ENCODE results near the gene IFNL2.
"Not testable (repeated sequence)": the region's sequence is repeated elsewhere in the genome, so short reads cannot be mapped to it uniquely, and the experiment has no call there.

The IFNL2 gene

GRCh38 chr19:39268085-39268484 is at the start of gene IFNL2:
Gene IFNL2, plus strand, starts transcription at chr19:39268396. Its CDS starts 173 bp downstream, at chr19:39268569.
- not testable (repeated sequence) for DNase-seq (ENCODE audit: low read depth in 3 of 3, low spot score in 1 of 3)

GRCh38 chr19:39219108-39219507 is 49.1 kb upstream of the IFNL2 start:
- not testable (repeated sequence) for DNase-seq (ENCODE audit: low read depth in 3 of 3, low spot score in 1 of 3)

- DNase-seq (ENCODE audit: low read depth in 3 of 3, low spot score in 1 of 3) = no peak
Observed at GRCh38 chr19:39223703-39224279, 44.4 kb upstream of the IFNL2 start.

GRCh38 chr19:39224910-39225309 is 43.3 kb upstream of the IFNL2 start:
- DNase-seq (ENCODE audit: low read depth in 3 of 3, low spot score in 1 of 3) = no peak

GRCh38 chr19:39230096-39230764 is 38.0 kb upstream of the IFNL2 start:
- DNase-seq (ENCODE audit: low read depth in 3 of 3, low spot score in 1 of 3) = no peak

- DNase-seq (ENCODE audit: low read depth in 3 of 3, low spot score in 1 of 3) = no peak
Observed at GRCh38 chr19:39232708-39233107, 35.5 kb upstream of the IFNL2 start.

GRCh38 chr19:39236527-39236926 is 31.7 kb upstream of the IFNL2 start:
- DNase-seq (ENCODE audit: low read depth in 3 of 3, low spot score in 1 of 3) = no peak

GRCh38 chr19:39237200-39238184 is 30.7 kb upstream of the IFNL2 start:
- DNase-seq (ENCODE audit: low read depth in 3 of 3, low spot score in 1 of 3) = peak in 1 of 3 donors; percentile 32

GRCh38 chr19:39238209-39238608 is 30.0 kb upstream of the IFNL2 start:
- DNase-seq (ENCODE audit: low read depth in 3 of 3, low spot score in 1 of 3) = no peak

GRCh38 chr19:39238944-39239343 is 29.3 kb upstream of the IFNL2 start:
- DNase-seq (ENCODE audit: low read depth in 3 of 3, low spot score in 1 of 3) = no peak

- DNase-seq (ENCODE audit: low read depth in 3 of 3, low spot score in 1 of 3) = no peak
Observed at GRCh38 chr19:39240421-39240820, 27.8 kb upstream of the IFNL2 start.

GRCh38 chr19:39243741-39244140 is 24.5 kb upstream of the IFNL2 start:
- not testable (repeated sequence) for DNase-seq (ENCODE audit: low read depth in 3 of 3, low spot score in 1 of 3)

GRCh38 chr19:39244410-39245100 is 23.6 kb upstream of the IFNL2 start, which contains the start of gene IFNL3:
Gene IFNL3, minus strand, starts transcription at chr19:39245006. Its CDS starts 39 bp downstream, at chr19:39244967.
- not testable (repeated sequence) for DNase-seq (ENCODE audit: low read depth in 3 of 3, low spot score in 1 of 3)

- not testable (repeated sequence) for DNase-seq (ENCODE audit: low read depth in 3 of 3, low spot score in 1 of 3)
Observed at GRCh38 chr19:39245166-39245565, 23.0 kb upstream of the IFNL2 start.

- DNase-seq (ENCODE audit: low read depth in 3 of 3, low spot score in 1 of 3) = no peak
Observed at GRCh38 chr19:39246951-39247669, 21.1 kb upstream of the IFNL2 start.

GRCh38 chr19:39247701-39248664 is 20.2 kb upstream of the IFNL2 start:
- DNase-seq (ENCODE audit: low read depth in 3 of 3, low spot score in 1 of 3) = no peak

GRCh38 chr19:39248806-39249205 is 19.4 kb upstream of the IFNL2 start, which contains the start of gene IFNL4:
Gene IFNL4, minus strand, starts transcription at chr19:39248856.
- DNase-seq (ENCODE audit: low read depth in 3 of 3, low spot score in 1 of 3) = no peak

GRCh38 chr19:39251081-39251480 is 17.1 kb upstream of the IFNL2 start:
- DNase-seq (ENCODE audit: low read depth in 3 of 3, low spot score in 1 of 3) = no peak

GRCh38 chr19:39251846-39252245 is 16.4 kb upstream of the IFNL2 start:
- no peak for DNase-seq (ENCODE audit: low read depth in 3 of 3, low spot score in 1 of 3)

All from stimulated activated CD4-positive, alpha-beta T cell treated with anti-CD3 and anti-CD28 coated beads, TNF-alpha, amount 100 ng/mL, for 1 hour (primary cell).